Osteocyte (in vitro differentiated cells): ENCODE data around the gene ROR1. TPM values are rescaled to one million over a fixed set of nuclear protein-coding genes. Genes with fewer than 3 reads are reported as not detected.

Experiments used
- DNase-seq: peaks from one replicate; pipeline ENCODE4 v3.0.0; 2021; ENCODE audit warnings: mixed read lengths; ENCODE audit not compliant: unreplicated experiment; ENCODE audit errors: extremely low spot score
- H3K27ac Mint-ChIP-seq: one replicate; pipeline ENCODE4 v1.8.0; 2021; ENCODE audit warnings: mild to moderate bottlenecking, mixed read lengths; ENCODE audit not compliant: unreplicated experiment
- H3K27me3 Mint-ChIP-seq: one replicate; pipeline ENCODE4 v1.8.0; 2021; ENCODE audit warnings: mixed read lengths; ENCODE audit not compliant: unreplicated experiment
- H3K36me3 Mint-ChIP-seq: one replicate; pipeline ENCODE4 v1.8.0; 2021; ENCODE audit warnings: mixed read lengths; ENCODE audit not compliant: unreplicated experiment
- H3K4me1 Mint-ChIP-seq: one replicate; pipeline ENCODE4 v1.8.0; 2021; ENCODE audit warnings: mixed read lengths; ENCODE audit not compliant: unreplicated experiment
- H3K4me3 Mint-ChIP-seq: one replicate; pipeline ENCODE4 v1.8.0; 2021; ENCODE audit warnings: mild to moderate bottlenecking, moderate library complexity, mixed read lengths; ENCODE audit not compliant: unreplicated experiment
- H3K9me3 Mint-ChIP-seq: one replicate; pipeline ENCODE4 v1.8.0; 2021; ENCODE audit warnings: mixed read lengths; ENCODE audit not compliant: unreplicated experiment
- CTCF ChIP-seq: fragments of 200-600 bp; sonication (generic); IDR thresholded peaks from 2 replicates; pipeline ENCODE4 v1.5.0; 2021; ENCODE audit warnings: antibody characterized with exemption, mild to moderate bottlenecking, moderate library complexity
- total RNA-seq: library from RNA; stranded (reverse); gene quantifications from 2 replicates; pipeline ENCODE4 v1.2.1, GENCODE V29; 2021

ROR1 gene
- total RNA-seq, 1 donor from 2014 or later: 20.6 TPM

GRCh38 chr1:64117492-64117891, 343.7 kb downstream of the ROR1 start:
- TF ChIP-seq CTCF: no peak
- H3K27ac Mint-ChIP-seq: no peak overlapping the region
- no peaks in the 10 kb centered on the region for H3K27me3 Mint-ChIP-seq
- no peak overlapping the region for H3K4me3 Mint-ChIP-seq
- no peak for DNase-seq
- no peaks in the 10 kb centered on the region for H3K9me3 Mint-ChIP-seq
- H3K4me1 Mint-ChIP-seq: no peaks in the 10 kb centered on the region
- no peaks in the 10 kb centered on the region for H3K36me3 Mint-ChIP-seq

- H3K36me3 Mint-ChIP-seq: no peaks in the 10 kb centered on the region
- no peak overlapping the region for H3K27ac Mint-ChIP-seq
- no peak for DNase-seq
- H3K4me1 Mint-ChIP-seq: no peaks in the 10 kb centered on the region
- TF ChIP-seq CTCF: no peak
- H3K27me3 Mint-ChIP-seq: no peaks in the 10 kb centered on the region
- no peaks in the 10 kb centered on the region for H3K9me3 Mint-ChIP-seq
- H3K4me3 Mint-ChIP-seq: no peak overlapping the region
Measured at GRCh38 chr1:64121766-64122385, 348.1 kb downstream of the ROR1 start.

GRCh38 chr1:64122588-64122987, 348.8 kb downstream of the ROR1 start:
- Mint-ChIP-seq H3K27me3 (no peaks in the 10 kb centered on the region), H3K4me3 (no peak overlapping the region), H3K4me1 (no peaks in the 10 kb centered on the region), H3K9me3 (no peaks in the 10 kb centered on the region), H3K36me3 (no peaks in the 10 kb centered on the region), H3K27ac (no peak overlapping the region)
- no peak for DNase-seq
- TF ChIP-seq CTCF: no peak

- no peak overlapping the region for H3K27ac Mint-ChIP-seq
- DNase-seq: no peak
- H3K9me3 Mint-ChIP-seq: no peaks in the 10 kb centered on the region
- H3K4me3 Mint-ChIP-seq: no peak overlapping the region
- H3K27me3 Mint-ChIP-seq: no peaks in the 10 kb centered on the region
- peaks cover 14% of the 10 kb centered on the region for H3K4me1 Mint-ChIP-seq
- no peaks in the 10 kb centered on the region for H3K36me3 Mint-ChIP-seq
- no peak for TF ChIP-seq CTCF
Measured at GRCh38 chr1:64124704-64125440, 351.1 kb downstream of the ROR1 start.

- H3K27ac Mint-ChIP-seq: no peak overlapping the region
- H3K4me1 Mint-ChIP-seq: peaks cover 21% of the 10 kb centered on the region
- no peaks in the 10 kb centered on the region for H3K36me3 Mint-ChIP-seq
- H3K4me3 Mint-ChIP-seq: no peak overlapping the region
- DNase-seq: no peak
- TF ChIP-seq CTCF: no peak
- no peaks in the 10 kb centered on the region for H3K27me3 Mint-ChIP-seq
- H3K9me3 Mint-ChIP-seq: no peaks in the 10 kb centered on the region
Measured at GRCh38 chr1:64126581-64126980, 352.8 kb downstream of the ROR1 start.
